ENCODE results near the gene KLHL4. TPM values are rescaled to one million over a fixed set of nuclear protein-coding genes. Genes with fewer than 3 reads are reported as not detected.

The KLHL4 gene
- 33.7 and 38.3 TPM in 2 replicates for total RNA-seq

DNA sequence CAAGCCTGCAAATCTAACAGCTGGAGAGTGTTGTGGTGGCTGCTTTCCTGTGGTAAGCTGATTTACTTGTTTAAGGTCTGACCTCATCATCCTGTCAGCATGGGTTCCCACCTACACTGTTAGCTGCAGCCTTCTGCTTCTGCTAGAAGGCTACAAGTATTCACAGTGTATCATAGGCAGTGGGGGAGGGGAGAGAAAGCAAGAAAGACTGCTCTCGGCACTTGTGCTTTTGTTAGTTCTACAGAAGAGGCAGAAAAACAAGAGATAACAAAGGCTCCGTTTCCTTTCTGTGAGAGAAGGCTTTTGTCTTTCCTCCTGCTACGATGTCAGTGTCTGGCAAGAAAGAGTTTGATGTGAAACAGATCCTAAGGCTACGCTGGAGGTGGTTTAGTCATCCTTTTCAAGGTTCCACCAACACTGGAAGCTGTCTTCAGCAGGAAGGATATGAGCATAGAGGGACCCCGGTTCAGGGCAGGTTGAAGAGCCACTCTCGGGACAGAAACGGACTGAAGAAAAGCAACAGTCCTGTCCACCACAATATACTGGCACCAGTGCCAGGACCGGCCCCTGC lies at the start of gene KLHL4:
TSS of gene KLHL4 (plus strand) at position 232 of the 571 bp plus-strand sequence. CDS start at position 324, 92 bp downstream.

All from thoracic aorta endothelial cell (primary cell).